ENCODE measurements around the gene GABARAPL1.

The GABARAPL1 gene

GRCh38 chr12:10226731-10227130, 14.1 kb downstream of the GABARAPL1 start:
- H3K27me3 ChIP-seq (ENCODE audit: insufficient read depth, low read length, poor library complexity, severe bottlenecking), result no peaks in the 10 kb centered on the region
- no peak overlapping the region for H3K4me2 ChIP-seq (ENCODE audit: low read depth, low read length, poor library complexity, severe bottlenecking)

GRCh38 chr12:10227648-10228047, 15.0 kb downstream of the GABARAPL1 start:
- Histone ChIP-seq H3K36me3 (ENCODE audit: insufficient read depth, low read length) (no peaks in the 10 kb centered on the region; the same call in 1 of the 2 replicates), H4K20me1 (ENCODE audit: insufficient read depth, low read length, poor library complexity, severe bottlenecking) (no peaks in the 10 kb centered on the region), H3K9me3 (ENCODE audit: insufficient read depth, low read depth, low read length) (no peaks in the 10 kb centered on the region), H3K9ac (ENCODE audit: low read depth, low read length, poor library complexity, severe bottlenecking) (no peak overlapping the region), H3K4me1 (ENCODE audit: insufficient read depth, low read length, poor library complexity, severe bottlenecking) (no peaks in the 10 kb centered on the region), H2AFZ (ENCODE audit: low read length) (no peak overlapping the region), H3K79me2 (ENCODE audit: insufficient read depth, low read length) (no peaks in the 10 kb centered on the region), H3F3A (ENCODE audit: low read depth) (no peaks in the 10 kb centered on the region), H3K4me2 (ENCODE audit: low read depth, low read length, poor library complexity, severe bottlenecking) (no peak overlapping the region), H3K9me2 (replicated peaks; ENCODE audit: low read depth, low read length) (no peaks in the 10 kb centered on the region), H3K4me3 (ENCODE audit: low read length, poor library complexity, severe bottlenecking) (no peak overlapping the region), H3K27me3 (ENCODE audit: insufficient read depth, low read length, poor library complexity, severe bottlenecking) (no peaks in the 10 kb centered on the region)
- TF ChIP-seq CTCF (conservative IDR thresholded peaks at IDR 0.05; ENCODE audit: low read length), result no peak

More at GRCh38 chr12:10226731-10227130, 14.1 kb downstream of the GABARAPL1 start:
- peaks cover 6% of the 10 kb centered on the region; the same call in 1 of the 2 replicates for H3K36me3 ChIP-seq (ENCODE audit: insufficient read depth, low read length)
- no peak overlapping the region for H2AFZ ChIP-seq (ENCODE audit: low read length)
- H3K4me1 ChIP-seq (ENCODE audit: insufficient read depth, low read length, poor library complexity, severe bottlenecking), result no peaks in the 10 kb centered on the region
- no peaks in the 10 kb centered on the region for H3K9me3 ChIP-seq (ENCODE audit: insufficient read depth, low read depth, low read length)
- TF ChIP-seq CTCF (conservative IDR thresholded peaks at IDR 0.05; ENCODE audit: low read length), result no peak
- TF ChIP-seq EZH2phosphoT487 (IDR thresholded peaks at IDR 0.05; ENCODE audit: borderline replicate concordance), result no peak
- H3K9ac ChIP-seq (ENCODE audit: low read depth, low read length, poor library complexity, severe bottlenecking), result no peak overlapping the region
- no peaks in the 10 kb centered on the region for H3F3A ChIP-seq (ENCODE audit: low read depth)
- no peaks in the 10 kb centered on the region for H4K20me1 ChIP-seq (ENCODE audit: insufficient read depth, low read length, poor library complexity, severe bottlenecking)
- H3K79me2 ChIP-seq (ENCODE audit: insufficient read depth, low read length), result no peaks in the 10 kb centered on the region
- H3K4me3 ChIP-seq (ENCODE audit: low read length, poor library complexity, severe bottlenecking), result no peak overlapping the region
- H3K9me2 ChIP-seq (replicated peaks; ENCODE audit: low read depth, low read length), result no peaks in the 10 kb centered on the region

GRCh38 chr12:10234562-10234961, 21.9 kb downstream of the GABARAPL1 start:
- H3K9ac ChIP-seq (ENCODE audit: low read depth, low read length, poor library complexity, severe bottlenecking), result no peak overlapping the region

More at GRCh38 chr12:10234562-10234961, 21.9 kb downstream of the GABARAPL1 start:
- Histone ChIP-seq H3K4me2 (ENCODE audit: low read depth, low read length, poor library complexity, severe bottlenecking) (no peak overlapping the region), H3K9me2 (replicated peaks; ENCODE audit: low read depth, low read length) (no peaks in the 10 kb centered on the region), H3K9me3 (ENCODE audit: insufficient read depth, low read depth, low read length) (no peaks in the 10 kb centered on the region; the same call in 1 of the 2 replicates), H4K20me1 (ENCODE audit: insufficient read depth, low read length, poor library complexity, severe bottlenecking) (no peaks in the 10 kb centered on the region), H3K4me1 (ENCODE audit: insufficient read depth, low read length, poor library complexity, severe bottlenecking) (peaks cover 12% of the 10 kb centered on the region), H3K79me2 (ENCODE audit: insufficient read depth, low read length) (no peaks in the 10 kb centered on the region), H2AFZ (ENCODE audit: low read length) (no peak overlapping the region), H3K27me3 (ENCODE audit: insufficient read depth, low read length, poor library complexity, severe bottlenecking) (no peaks in the 10 kb centered on the region), H3K4me3 (ENCODE audit: low read length, poor library complexity, severe bottlenecking) (no peak overlapping the region), H3K36me3 (ENCODE audit: insufficient read depth, low read length) (no peaks in the 10 kb centered on the region), H3F3A (ENCODE audit: low read depth) (no peaks in the 10 kb centered on the region)
- TF ChIP-seq EZH2phosphoT487 (IDR thresholded peaks at IDR 0.05; ENCODE audit: borderline replicate concordance) (no peak), CTCF (conservative IDR thresholded peaks at IDR 0.05; ENCODE audit: low read length) (no peak)

All from Loucy (cell line).